ENCODE data around the gene CTRL.
"Not testable (repeated sequence)": the region's sequence is repeated elsewhere in the genome, so short reads cannot be mapped to it uniquely, and the experiment has no call there.

CTRL gene

GRCh38 chr16:67923414-67924116 is 8.1 kb downstream of the CTRL start:
- no peak for DNase-seq (ENCODE audit: low spot score)

- DNase-seq (ENCODE audit: low spot score), result no peak
Measured at GRCh38 chr16:67922740-67923139, 8.9 kb downstream of the CTRL start.

- DNase-seq (ENCODE audit: low spot score), result no peak
Measured at GRCh38 chr16:67922221-67922620, 9.4 kb downstream of the CTRL start.

GRCh38 chr16:67919622-67920221 is 11.9 kb downstream of the CTRL start:
- DNase-seq (ENCODE audit: low spot score), result no peak

GRCh38 chr16:67917852-67918236 is 13.8 kb downstream of the CTRL start:
- peak; percentile 28 for DNase-seq (ENCODE audit: low spot score)

- DNase-seq (ENCODE audit: low spot score), result no peak
Measured at GRCh38 chr16:67917140-67917851, 14.4 kb downstream of the CTRL start.

GRCh38 chr16:67915831-67916723 is 15.6 kb downstream of the CTRL start:
- DNase-seq (ENCODE audit: low spot score), result no peak

GRCh38 chr16:67915496-67915769 is 16.2 kb downstream of the CTRL start:
- not testable (repeated sequence) for DNase-seq (ENCODE audit: low spot score)

- DNase-seq (ENCODE audit: low spot score), result no peak
Measured at GRCh38 chr16:67914758-67915495, 16.7 kb downstream of the CTRL start.

GRCh38 chr16:67910158-67910557 is 21.5 kb downstream of the CTRL start:
- no peak for DNase-seq (ENCODE audit: low spot score)

- DNase-seq (ENCODE audit: low spot score), result no peak
Measured at GRCh38 chr16:67909056-67909742, 22.5 kb downstream of the CTRL start.

GRCh38 chr16:67907397-67908180 is 24.1 kb downstream of the CTRL start:
- no peak for DNase-seq (ENCODE audit: low spot score)

- DNase-seq (ENCODE audit: low spot score), result no peak
Measured at GRCh38 chr16:67902831-67903230, 28.8 kb downstream of the CTRL start.

GRCh38 chr16:67901734-67902133 is 29.9 kb downstream of the CTRL start:
- no peak for DNase-seq (ENCODE audit: low spot score)

- DNase-seq (ENCODE audit: low spot score), result no peak
Measured at GRCh38 chr16:67897231-67897630, 34.4 kb downstream of the CTRL start.

GRCh38 chr16:67893743-67894399 is 37.8 kb downstream of the CTRL start:
- no peak for DNase-seq (ENCODE audit: low spot score)

- DNase-seq (ENCODE audit: low spot score), result peak; percentile 94
Measured at GRCh38 chr16:67892899-67893742, 38.5 kb downstream of the CTRL start, which contains the start of gene PSKH1. Gene PSKH1 (plus strand): TSS chr16:67893254. CDS start chr16:67908750, 15,496 bp downstream.

GRCh38 chr16:67892375-67892774 is 39.3 kb downstream of the CTRL start:
- no peak for DNase-seq (ENCODE audit: low spot score)

GRCh38 chr16:67888331-67888730 is 43.3 kb downstream of the CTRL start:
- DNase-seq (ENCODE audit: low spot score), result no peak

Data from hematopoietic multipotent progenitor cell treated with erythropoietin and hydrocortisone succinate and interleukin-3 and kit ligand, for 17 days (in vitro differentiated cells).